HEK293 (cell line): Measurements from ENCODE around the gene ADIPOR1.

Experiments used
- BCL11A ChIP-seq: fragments of 450-650 bp; formaldehyde crosslinking; IDR thresholded peaks from 2 replicates; pipeline ENCODE4 v1.5.1; 2016; ENCODE audit warnings: low read depth, missing biosample characterization, missing genetic modification characterization
- GFI1B ChIP-seq: fragments of 450-650 bp; formaldehyde crosslinking; IDR thresholded peaks from 2 replicates; pipeline ENCODE4 v1.5.1; 2016; ENCODE audit warnings: missing biosample characterization, missing genetic modification characterization
- IKZF3 ChIP-seq: fragments of 450-650 bp; IDR thresholded peaks from 2 replicates; pipeline ENCODE4 v1.5.0; 2018; ENCODE audit warnings: missing biosample characterization, mild to moderate bottlenecking, missing genetic modification characterization, moderate library complexity
- KLF10 ChIP-seq: fragments of 450-650 bp; IDR thresholded peaks from 2 replicates; pipeline ENCODE4 v1.5.1; 2018; ENCODE audit warnings: missing biosample characterization, mild to moderate bottlenecking, missing genetic modification characterization
- MZF1 ChIP-seq: fragments of 450-650 bp; formaldehyde crosslinking; IDR thresholded peaks from 2 replicates; pipeline ENCODE4 v1.5.1; 2017; ENCODE audit warnings: missing biosample characterization, missing genetic modification characterization, borderline replicate concordance
- RBAK ChIP-seq: fragments of 450-650 bp; formaldehyde crosslinking; IDR thresholded peaks from 2 replicates; pipeline ENCODE4 v1.5.1; 2016; ENCODE audit warnings: missing biosample characterization, missing genetic modification characterization
- ZBTB48 ChIP-seq: fragments of 450-650 bp; formaldehyde crosslinking; IDR thresholded peaks from 2 replicates; pipeline ENCODE4 v1.5.1; 2016; ENCODE audit warnings: missing biosample characterization, missing genetic modification characterization
- ZNF292 ChIP-seq: fragments of 450-650 bp; formaldehyde crosslinking; IDR thresholded peaks from 2 replicates; pipeline ENCODE4 v1.5.1; 2016; ENCODE audit warnings: low read depth, missing biosample characterization, missing genetic modification characterization, borderline replicate concordance
- ZNF324 ChIP-seq: fragments of 450-650 bp; formaldehyde crosslinking; IDR thresholded peaks from 2 replicates; pipeline ENCODE4 v1.5.1; 2016; ENCODE audit warnings: missing biosample characterization, missing genetic modification characterization
- ZNF335 ChIP-seq: fragments of 450-650 bp; formaldehyde crosslinking; conservative IDR thresholded peaks from 2 replicates; pipeline ENCODE4 v1.5.1; 2016; ENCODE audit warnings: missing biosample characterization, missing genetic modification characterization
- ZNF558 ChIP-seq: fragments of 450-650 bp; formaldehyde crosslinking; IDR thresholded peaks from 2 replicates; pipeline ENCODE4 v1.5.1; 2016; ENCODE audit warnings: missing biosample characterization, missing genetic modification characterization
- ZNF600 ChIP-seq: fragments of 450-650 bp; formaldehyde crosslinking; IDR thresholded peaks from 2 replicates; pipeline ENCODE4 v1.5.1; 2016; ENCODE audit warnings: missing biosample characterization, missing genetic modification characterization
- ZNF626 ChIP-seq: fragments of 450-650 bp; sonication (Bioruptor Pico); formaldehyde crosslinking; IDR thresholded peaks from 2 replicates; pipeline ENCODE4 v1.5.1; 2018; ENCODE audit warnings: missing biosample characterization, missing genetic modification characterization, inconsistent platforms
- ZNF629 ChIP-seq: fragments of 450-650 bp; formaldehyde crosslinking; IDR thresholded peaks from 2 replicates; pipeline ENCODE4 v1.5.1; 2017; ENCODE audit warnings: missing biosample characterization, missing genetic modification characterization
- ZNF777 ChIP-seq: fragments of 450-650 bp; formaldehyde crosslinking; IDR thresholded peaks from 2 replicates; pipeline ENCODE4 v1.5.1; 2017; ENCODE audit warnings: missing biosample characterization, missing genetic modification characterization, borderline replicate concordance
- ZNF791 ChIP-seq: fragments of 450-650 bp; formaldehyde crosslinking; IDR thresholded peaks from 2 replicates; pipeline ENCODE4 v1.5.1; 2016; ENCODE audit warnings: missing biosample characterization, missing genetic modification characterization
- TF ChIP-seq, protein P1 (sequence below): fragments of 450-650 bp; formaldehyde crosslinking; IDR thresholded peaks from 2 replicates; pipeline ENCODE4 v1.5.1; 2016; ENCODE audit warnings: missing biosample characterization, missing genetic modification characterization
- TF ChIP-seq, protein P2 (sequence below): fragments of 450-650 bp; formaldehyde crosslinking; IDR thresholded peaks from 2 replicates; pipeline ENCODE4 v1.5.1; 2017; ENCODE audit warnings: missing biosample characterization, missing genetic modification characterization
- TF ChIP-seq, protein P3 (sequence below): IDR thresholded peaks from 2 replicates; pipeline ENCODE4 v1.6.1; 2011; ENCODE audit warnings: mild to moderate bottlenecking, low read depth, low read length, borderline replicate concordance
- TF ChIP-seq, protein P4 (sequence below): fragments of 450-650 bp; formaldehyde crosslinking; IDR thresholded peaks from 2 replicates; pipeline ENCODE4 v1.5.1; 2017; ENCODE audit warnings: missing biosample characterization, missing genetic modification characterization

ADIPOR1 gene

DNA sequence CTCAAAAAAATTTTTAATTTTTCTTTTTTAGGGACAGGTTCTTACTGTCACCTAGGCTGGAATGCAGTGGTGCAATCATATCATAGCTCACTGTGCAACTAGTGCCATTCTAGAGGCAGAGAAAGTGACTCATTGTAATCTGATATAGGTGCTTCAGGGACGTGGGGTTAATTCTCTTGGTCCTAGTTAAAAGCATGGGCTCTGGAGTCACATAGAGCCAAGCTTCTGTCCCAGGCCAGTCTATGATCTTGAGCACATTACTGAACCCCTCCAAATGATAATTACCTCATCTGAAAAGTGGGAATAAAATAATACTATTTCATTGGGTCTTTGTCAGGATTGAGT is 1.1 kb upstream of the ADIPOR1 start (continued):
- TF ChIP-seq RBAK (tag by site-specific recombination) = no peak
- TF ChIP-seq, protein P1, sequence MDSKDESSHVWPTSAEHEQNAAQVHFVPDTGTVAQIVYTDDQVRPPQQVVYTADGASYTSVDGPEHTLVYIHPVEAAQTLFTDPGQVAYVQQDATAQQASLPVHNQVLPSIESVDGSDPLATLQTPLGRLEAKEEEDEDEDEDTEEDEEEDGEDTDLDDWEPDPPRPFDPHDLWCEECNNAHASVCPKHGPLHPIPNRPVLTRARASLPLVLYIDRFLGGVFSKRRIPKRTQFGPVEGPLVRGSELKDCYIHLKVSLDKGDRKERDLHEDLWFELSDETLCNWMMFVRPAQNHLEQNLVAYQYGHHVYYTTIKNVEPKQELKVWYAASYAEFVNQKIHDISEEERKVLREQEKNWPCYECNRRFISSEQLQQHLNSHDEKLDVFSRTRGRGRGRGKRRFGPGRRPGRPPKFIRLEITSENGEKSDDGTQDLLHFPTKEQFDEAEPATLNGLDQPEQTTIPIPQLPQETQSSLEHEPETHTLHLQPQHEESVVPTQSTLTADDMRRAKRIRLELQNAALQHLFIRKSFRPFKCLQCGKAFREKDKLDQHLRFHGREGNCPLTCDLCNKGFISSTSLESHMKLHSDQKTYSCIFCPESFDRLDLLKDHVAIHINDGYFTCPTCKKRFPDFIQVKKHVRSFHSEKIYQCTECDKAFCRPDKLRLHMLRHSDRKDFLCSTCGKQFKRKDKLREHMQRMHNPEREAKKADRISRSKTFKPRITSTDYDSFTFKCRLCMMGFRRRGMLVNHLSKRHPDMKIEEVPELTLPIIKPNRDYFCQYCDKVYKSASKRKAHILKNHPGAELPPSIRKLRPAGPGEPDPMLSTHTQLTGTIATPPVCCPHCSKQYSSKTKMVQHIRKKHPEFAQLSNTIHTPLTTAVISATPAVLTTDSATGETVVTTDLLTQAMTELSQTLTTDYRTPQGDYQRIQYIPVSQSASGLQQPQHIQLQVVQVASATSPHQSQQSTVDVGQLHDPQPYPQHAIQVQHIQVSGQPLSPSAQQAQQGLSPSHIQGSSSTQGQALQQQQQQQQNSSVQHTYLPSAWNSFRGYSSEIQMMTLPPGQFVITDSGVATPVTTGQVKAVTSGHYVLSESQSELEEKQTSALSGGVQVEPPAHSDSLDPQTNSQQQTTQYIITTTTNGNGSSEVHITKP (tag by site-specific recombination) = peak; percentile 27; the same call in 1 of the 2 replicates
- 0 out of 2 replicates have a peak, but pooled peaks have one; percentile 53 for TF ChIP-seq IKZF3 (tag by site-specific recombination)
- TF ChIP-seq ZNF292 = no peak
- no peak for TF ChIP-seq ZNF791
- peak; percentile 72; the same call in 1 of the 2 replicates for TF ChIP-seq ZBTB48 (tag by site-specific recombination)
- TF ChIP-seq, protein P2, sequence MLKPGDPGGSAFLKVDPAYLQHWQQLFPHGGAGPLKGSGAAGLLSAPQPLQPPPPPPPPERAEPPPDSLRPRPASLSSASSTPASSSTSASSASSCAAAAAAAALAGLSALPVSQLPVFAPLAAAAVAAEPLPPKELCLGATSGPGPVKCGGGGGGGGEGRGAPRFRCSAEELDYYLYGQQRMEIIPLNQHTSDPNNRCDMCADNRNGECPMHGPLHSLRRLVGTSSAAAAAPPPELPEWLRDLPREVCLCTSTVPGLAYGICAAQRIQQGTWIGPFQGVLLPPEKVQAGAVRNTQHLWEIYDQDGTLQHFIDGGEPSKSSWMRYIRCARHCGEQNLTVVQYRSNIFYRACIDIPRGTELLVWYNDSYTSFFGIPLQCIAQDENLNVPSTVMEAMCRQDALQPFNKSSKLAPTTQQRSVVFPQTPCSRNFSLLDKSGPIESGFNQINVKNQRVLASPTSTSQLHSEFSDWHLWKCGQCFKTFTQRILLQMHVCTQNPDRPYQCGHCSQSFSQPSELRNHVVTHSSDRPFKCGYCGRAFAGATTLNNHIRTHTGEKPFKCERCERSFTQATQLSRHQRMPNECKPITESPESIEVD (tag by site-specific recombination) = peak; percentile 50; the same call in 1 of the 2 replicates
- TF ChIP-seq, protein P3, sequence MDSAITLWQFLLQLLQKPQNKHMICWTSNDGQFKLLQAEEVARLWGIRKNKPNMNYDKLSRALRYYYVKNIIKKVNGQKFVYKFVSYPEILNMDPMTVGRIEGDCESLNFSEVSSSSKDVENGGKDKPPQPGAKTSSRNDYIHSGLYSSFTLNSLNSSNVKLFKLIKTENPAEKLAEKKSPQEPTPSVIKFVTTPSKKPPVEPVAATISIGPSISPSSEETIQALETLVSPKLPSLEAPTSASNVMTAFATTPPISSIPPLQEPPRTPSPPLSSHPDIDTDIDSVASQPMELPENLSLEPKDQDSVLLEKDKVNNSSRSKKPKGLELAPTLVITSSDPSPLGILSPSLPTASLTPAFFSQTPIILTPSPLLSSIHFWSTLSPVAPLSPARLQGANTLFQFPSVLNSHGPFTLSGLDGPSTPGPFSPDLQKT = no peak
- TF ChIP-seq GFI1B (tag by site-specific recombination) = no peak
- TF ChIP-seq, protein P4, sequence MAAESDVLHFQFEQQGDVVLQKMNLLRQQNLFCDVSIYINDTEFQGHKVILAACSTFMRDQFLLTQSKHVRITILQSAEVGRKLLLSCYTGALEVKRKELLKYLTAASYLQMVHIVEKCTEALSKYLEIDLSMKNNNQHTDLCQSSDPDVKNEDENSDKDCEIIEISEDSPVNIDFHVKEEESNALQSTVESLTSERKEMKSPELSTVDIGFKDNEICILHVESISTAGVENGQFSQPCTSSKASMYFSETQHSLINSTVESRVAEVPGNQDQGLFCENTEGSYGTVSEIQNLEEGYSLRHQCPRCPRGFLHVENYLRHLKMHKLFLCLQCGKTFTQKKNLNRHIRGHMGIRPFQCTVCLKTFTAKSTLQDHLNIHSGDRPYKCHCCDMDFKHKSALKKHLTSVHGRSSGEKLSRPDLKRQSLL (tag by site-specific recombination) = peak; percentile 99
- no peak for TF ChIP-seq MZF1
- peak; percentile 58; the same call in 1 of the 2 replicates for TF ChIP-seq BCL11A (tag by site-specific recombination)
- peak; percentile 79 for TF ChIP-seq ZNF629
- 0 out of 2 replicates have a peak, but pooled peaks have one; percentile 27 for TF ChIP-seq ZNF324 (tag by site-specific recombination)
- TF ChIP-seq ZNF777 = no peak
- peak; percentile 38; the same call in 1 of the 2 replicates for TF ChIP-seq ZNF558
- 0 out of 2 replicates have a peak, but pooled peaks have one; percentile 44 for TF ChIP-seq ZNF600
- no peak for TF ChIP-seq ZNF626
- TF ChIP-seq ZNF335 (tag by site-specific recombination) = peak; percentile 40; the same call in 1 of the 2 replicates
- TF ChIP-seq KLF10 = peak; percentile 91
- TF ChIP-seq, all 188 proteins: peak for 39
